K562 (cell line): ENCODE measurements around the gene RBM17. TPM values are rescaled to one million over a fixed set of nuclear protein-coding genes. Genes with fewer than 3 reads are reported as not detected.

Experiments
- ATAC-seq: fragments of 200-7000 bp; cut with Tn5 transposase; 3 replicates; pipeline ENCODE4 v1.9.1; 2020; ENCODE audit warnings: moderate library complexity
- BruUV-seq: library from RNA; stranded (reverse); fragments of 400-500 nt; replicated peaks from 2 replicates; lab custom pipeline; 2021; lab: Mats Ljungman, UMichigan
- CTCF ChIA-PET: fragments of 300-600 bp; formaldehyde crosslinking; extraction: SDS; loops from one replicate; lab custom pipeline; 2021; ENCODE audit warnings: low intra/inter-chr PET ratio; lab: Yijun Ruan, JAX
- POLR2A ChIA-PET: fragments of 300-600, 350-650 bp; sonication (Branson Sonifier 250); formaldehyde crosslinking; extraction: SDS; loops from one replicate; lab custom pipeline; 2021; ENCODE audit warnings: antibody characterized with exemption, inconsistent platforms; lab: Yijun Ruan, JAX
- DNase-seq, 4 experiments: peaks; one replicate each; pipeline versions ENCODE4 v3.0.0 to v3.0.0-alpha.2; 2011 to 2018; ENCODE audit warnings: low spot score in 3 of 4, mixed read lengths in 3 of 4; ENCODE audit errors: extremely low read depth in 1 of 4
- FAIRE-seq: peaks from 2 replicates; lab custom pipeline; 2011; peaks lifted over from hg19 to GRCh38; lab: Jason Lieb, UNC
- H2AFZ ChIP-seq: 2 replicates; pipeline ENCODE4 v1.6.0; 2011; ENCODE audit warnings: low read depth, low read length, control low read depth, inconsistent platforms
- H3K27ac ChIP-seq: fragments of 200-600 bp; 3 replicates; pipeline ENCODE4 v1.8.0; 2011; ENCODE audit warnings: low read depth, mild to moderate bottlenecking, control low read depth, inconsistent platforms, low read length, moderate library complexity, mixed read lengths; ENCODE audit errors: extremely low read depth
- H3K27me3 ChIP-seq, 2 experiments: fragments of 300-600 bp in 1 of 2; 2 replicates in 1 of 2; 3 replicates in 1 of 2; pipeline versions ENCODE4 v1.6.0 to v1.8.0; 2011; ENCODE audit warnings: inconsistent platforms in 2 of 2, low read length in 2 of 2, mild to moderate bottlenecking in 1 of 2, mixed read lengths in 1 of 2, moderate library complexity in 1 of 2; ENCODE audit not compliant: control insufficient read depth in 2 of 2, insufficient read depth in 2 of 2
- H3K36me3 ChIP-seq: fragments of 300-600 bp; 3 replicates; pipeline ENCODE4 v1.8.0; 2011; ENCODE audit warnings: mild to moderate bottlenecking, low read length, inconsistent platforms; ENCODE audit not compliant: control insufficient read depth, insufficient read depth
- H3K4me1 ChIP-seq, 2 experiments: fragments of 200-600 bp in 1 of 2; replicated peaks in 1 of 2; 2 replicates in 1 of 2; 3 replicates in 1 of 2; pipeline versions ENCODE4 v1.5.1 to v1.8.0; 2011; ENCODE audit warnings: inconsistent platforms in 2 of 2, low read length in 2 of 2, mild to moderate bottlenecking in 1 of 2, mixed read lengths in 1 of 2, moderate library complexity in 1 of 2; ENCODE audit not compliant: control insufficient read depth in 2 of 2, insufficient read depth in 2 of 2
- H3K4me2 ChIP-seq: 2 replicates; pipeline ENCODE4 v1.6.1; 2011; ENCODE audit warnings: low read length, control low read depth, inconsistent platforms, mixed read lengths; ENCODE audit not compliant: insufficient read depth
- H3K4me3 ChIP-seq: fragments of 200-600 bp; sonication (generic), shearing (Covaris generic); 2 replicates; pipeline ENCODE4 v1.5.1; 2016; ENCODE audit warnings: control low read depth, inconsistent platforms
- H3K79me2 ChIP-seq: fragments of 200-600 bp; 3 replicates; pipeline ENCODE4 v1.8.0; 2011; ENCODE audit warnings: low read length, inconsistent platforms; ENCODE audit not compliant: control insufficient read depth, insufficient read depth
- H3K9ac ChIP-seq, 2 experiments: 2 replicates each; pipeline versions ENCODE4 v1.6.0 to v1.6.1; 2011; ENCODE audit warnings: low read depth in 2 of 2, low read length in 2 of 2, control low read depth in 1 of 2, inconsistent platforms in 1 of 2, mild to moderate bottlenecking in 1 of 2, mixed read lengths in 1 of 2; ENCODE audit not compliant: insufficient read depth in 1 of 2
- H3K9me1 ChIP-seq: one replicate; pipeline ENCODE4 v1.6.0; 2011; ENCODE audit warnings: inconsistent platforms, mild to moderate bottlenecking, low read length, moderate library complexity; ENCODE audit not compliant: control insufficient read depth, insufficient read depth
- H3K9me3 ChIP-seq: replicated peaks from 2 replicates; pipeline ENCODE4 v1.5.1; 2011; ENCODE audit warnings: low read depth, low read length, inconsistent platforms; ENCODE audit not compliant: control insufficient read depth, insufficient read depth
- H4K20me1 ChIP-seq: replicated peaks from 2 replicates; pipeline ENCODE4 v1.6.1; 2011; ENCODE audit warnings: low read length, inconsistent platforms, mixed read lengths; ENCODE audit not compliant: control insufficient read depth, insufficient read depth
- EGR1 ChIP-seq: fragments of 450-650 bp; conservative IDR thresholded peaks from 2 replicates; pipeline ENCODE4 v1.6.1; 2017; ENCODE audit warnings: mild to moderate bottlenecking
- ESRRA ChIP-seq: fragments of 450-650 bp; IDR thresholded peaks from 2 replicates; pipeline ENCODE4 v1.6.1; 2014; ENCODE audit warnings: low read depth, mild to moderate bottlenecking, moderate library complexity, borderline replicate concordance
- NFE2 ChIP-seq: IDR thresholded peaks from 2 replicates; pipeline ENCODE4 v1.6.1; 2014; ENCODE audit warnings: antibody characterized with exemption, low read depth
- RBM25 ChIP-seq: fragments of 200-400 bp; formaldehyde crosslinking; IDR thresholded peaks from 2 replicates; pipeline ENCODE4 v1.6.1; 2018; ENCODE audit warnings: low read length, low read depth, moderate library complexity; ENCODE audit not compliant: severe bottlenecking
- TCFL5 ChIP-seq: fragments of 250-450 bp; sonication (Bioruptor Pico); conservative IDR thresholded peaks from 2 replicates; pipeline ENCODE4 v1.6.1; 2021; ENCODE audit warnings: mild to moderate bottlenecking, moderate library complexity, matching md5 sums
- ZNF165 ChIP-seq: fragments of 250-450 bp; sonication (Bioruptor Pico); IDR thresholded peaks from 2 replicates; pipeline ENCODE4 v1.4.0; 2020; ENCODE audit warnings: borderline replicate concordance
- WGBS: fragments of 100-300 bp; shearing (Covaris generic); methylation state at CpG from one replicate; pipeline ENCODE4 v1.1.6; 2016; ENCODE audit warnings: low coverage, mixed read lengths; ENCODE audit not compliant: insufficient coverage; ENCODE audit errors: missing lambda C conversion rate; 5-methylcytosine and 5-hydroxymethylcytosine counted together
- in situ Hi-C: fragments of 300-500 bp; cut with MboI; formaldehyde crosslinking; loops from 4 replicates; pipeline ENCODE4 v1.15.0; 2018; ENCODE audit warnings: inconsistent platforms, mixed read lengths
- intact Hi-C: fragments of 100-400 bp; cut with micrococcal nuclease; formaldehyde crosslinking; loops from 2 replicates; pipeline ENCODE4 v1.14.2; 2022
- polyA plus RNA-seq, 8 experiments: library from polyadenylated mRNA; depleted of rRNA in 4 of 8; stranded (reverse) in 5 of 8; unstranded in 3 of 8; fragments of >200 nt; fragmentation: Nextera tagmentation in 2 of 8; fragmentation: Illumina TruSeq in 1 of 8; extraction: Ambion mirVana in 2 of 8; extraction: Trizol in 1 of 8; gene quantifications; 2 replicates each; pipeline versions ENCODE4 v1.2.1 to v1.2.3, GENCODE V29; 2011 to 2014; ENCODE audit warnings: inconsistent platforms in 1 of 8, missing spikeins in 1 of 8
- total RNA-seq, 7 experiments: library from RNA; depleted of rRNA in 6 of 7; stranded (reverse); fragments of >200 nt in 6 of 7; fragmentation: Illumina TruSeq in 2 of 7; extraction: Trizol in 2 of 7; gene quantifications; 2 replicates each; pipeline versions ENCODE4 v1.2.1 to v1.2.3, GENCODE V29; 2011 to 2021; ENCODE audit warnings: low replicate concordance in 1 of 7

The RBM17 gene
- total and polyA plus RNA-seq, 9 of the 15 experiments (the other 6 are each of a cell fraction or from before 2014, with no cell fraction given), result 23.6 to 217 (median 124) TPM

- CTCF ChIA-PET, result no interaction called here
- Histone ChIP-seq H3K27me3 (peaks cover 15 to 20% of the 10 kb centered on the region in 2 experiments), H3K9ac (no peak overlapping the region), H3K4me1 (peaks cover 0 to 7% of the 10 kb centered on the region in 2 experiments; a peak in 3 of 5 replicates), H4K20me1 (peaks cover 5% of the 10 kb centered on the region; the same call in 1 of the 2 replicates), H3K4me2 (no peak overlapping the region), H2AFZ (no peak overlapping the region), H3K9me1 (no peaks in the 10 kb centered on the region), H3K79me2 (no peaks in the 10 kb centered on the region), H3K36me3 (no peaks in the 10 kb centered on the region), H3K9me3 (no peaks in the 10 kb centered on the region), H3K4me3 (no peak overlapping the region), H3K27ac (no peak overlapping the region)
- intact Hi-C loops (no loop called here), in situ Hi-C loops (no loop called here)
- DNase-seq (no peak), ATAC-seq (no peak), FAIRE-seq (no peak)
- WGBS, result 9% methylated on average over 4 of the region's 4 CpGs
- POLR2A ChIA-PET, result interaction anchor here (0.5 kb wide), 1 partner anchor 1267 kb away, joined by 3 read pairs; no protein-coding TSS in a partner anchor
- no TSS peak for BruUV-seq
- TF ChIP-seq EGR1 (0 out of 2 replicates have a peak, but pooled peaks have one; percentile 13), TCFL5 (no peak)
These were observed 44.0 kb upstream of the RBM17 start for GRCh38 chr10:6044751-6045313.

DNA sequence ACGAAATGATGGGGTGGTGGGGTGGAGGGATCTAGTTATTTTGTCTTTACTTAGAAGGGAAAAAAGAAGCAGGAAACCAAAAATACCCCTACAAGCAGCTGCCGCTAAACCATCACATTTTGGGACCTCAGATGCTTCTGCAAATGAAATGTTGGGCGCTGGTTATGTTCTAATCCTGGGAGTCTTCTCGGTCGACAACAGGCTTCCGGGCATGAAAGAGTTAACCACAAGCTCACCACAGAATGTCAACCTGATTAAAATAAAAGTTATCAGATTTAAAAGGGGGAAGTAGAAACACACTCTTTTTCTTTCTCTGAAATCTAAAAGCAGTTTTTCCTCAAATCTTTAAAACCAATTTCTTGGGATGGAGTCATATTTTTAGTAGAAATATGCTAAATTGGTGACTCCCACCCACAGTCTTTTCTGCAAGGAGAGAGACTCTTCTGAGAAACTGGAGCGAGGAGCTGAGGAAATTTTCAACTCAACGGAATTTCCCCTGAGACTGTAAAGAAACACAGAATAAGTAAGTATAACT is 43.5 kb upstream of the RBM17 start:
- TF ChIP-seq ZNF165 (CRISPR knock-in tag), result no peak
- peak; percentile 29; the same call in 1 of the 2 replicates for TF ChIP-seq ESRRA
- no peak for TF ChIP-seq RBM25
- no peak for TF ChIP-seq NFE2
- TF ChIP-seq, all 486 proteins: peak for 1
- DNase-seq (no peak), ATAC-seq (no peak), FAIRE-seq (no peak)
- Histone ChIP-seq H3K4me2 (no peak overlapping the region), H3K36me3 (no peaks in the 10 kb centered on the region), H4K20me1 (peaks cover 5% of the 10 kb centered on the region; the same call in 1 of the 2 replicates), H3K27ac (no peak overlapping the region), H2AFZ (no peak overlapping the region), H3K4me3 (no peak overlapping the region), H3K4me1 (peaks cover 0 to 7% of the 10 kb centered on the region in 2 experiments; a peak in 3 of 5 replicates), H3K27me3 (peaks cover 15 to 23% of the 10 kb centered on the region in 2 experiments), H3K9ac (no peak overlapping the region), H3K79me2 (no peaks in the 10 kb centered on the region), H3K9me3 (no peaks in the 10 kb centered on the region), H3K9me1 (no peaks in the 10 kb centered on the region)
- in situ Hi-C loops (no loop called here), intact Hi-C loops (no loop called here)
- no TSS peak for BruUV-seq
- CTCF ChIA-PET, result no interaction called here
- WGBS, result 0% methylated on average over 8 of the region's 8 CpGs
- POLR2A ChIA-PET, result interaction anchor here (0.5 kb wide), 1 partner anchor 1268 kb away, joined by 3 read pairs; no protein-coding TSS in a partner anchor
